Chondrocyte (in vitro differentiated cells): ENCODE results near the gene ZNF417. TPM values are rescaled to one million over a fixed set of nuclear protein-coding genes. Genes with fewer than 3 reads are reported as not detected.

ENCODE experiments used
- DNase-seq: peaks from one replicate; pipeline ENCODE4 v3.0.0; 2021; ENCODE audit warnings: mixed read lengths, low spot score
- H3K27ac Mint-ChIP-seq: one replicate; pipeline ENCODE4 v1.8.0; 2021; ENCODE audit warnings: mild to moderate bottlenecking, moderate library complexity, mixed read lengths; ENCODE audit not compliant: unreplicated experiment
- H3K27me3 Mint-ChIP-seq: 2 replicates; pipeline ENCODE4 v1.8.0; 2021; ENCODE audit warnings: low read depth, mixed read lengths
- H3K36me3 Mint-ChIP-seq: 2 replicates; pipeline ENCODE4 v1.8.0; 2021; ENCODE audit warnings: low read depth, mixed read lengths
- H3K4me1 Mint-ChIP-seq: 2 replicates; pipeline ENCODE4 v1.8.0; 2021; ENCODE audit warnings: low read depth, mild to moderate bottlenecking, mixed read lengths
- H3K4me3 Mint-ChIP-seq: one replicate; pipeline ENCODE4 v1.8.0; 2021; ENCODE audit warnings: mild to moderate bottlenecking, moderate library complexity, mixed read lengths; ENCODE audit not compliant: unreplicated experiment
- H3K9me3 Mint-ChIP-seq: 2 replicates; pipeline ENCODE4 v1.8.0; 2021; ENCODE audit warnings: low read depth, mixed read lengths
- total RNA-seq: library from RNA; stranded (reverse); gene quantifications from 3 replicates; pipeline ENCODE4 v1.2.1, GENCODE V29; 2021
- TF ChIP-seq, protein P1 (sequence below): fragments of 200-600 bp; sonication (generic); IDR thresholded peaks from 2 replicates; pipeline ENCODE4 v1.5.0; 2021; ENCODE audit warnings: antibody characterized with exemption, mild to moderate bottlenecking, moderate library complexity

ZNF417 gene
- total RNA-seq, 1 donor from 2014 or later = 12.9 TPM

DNA sequence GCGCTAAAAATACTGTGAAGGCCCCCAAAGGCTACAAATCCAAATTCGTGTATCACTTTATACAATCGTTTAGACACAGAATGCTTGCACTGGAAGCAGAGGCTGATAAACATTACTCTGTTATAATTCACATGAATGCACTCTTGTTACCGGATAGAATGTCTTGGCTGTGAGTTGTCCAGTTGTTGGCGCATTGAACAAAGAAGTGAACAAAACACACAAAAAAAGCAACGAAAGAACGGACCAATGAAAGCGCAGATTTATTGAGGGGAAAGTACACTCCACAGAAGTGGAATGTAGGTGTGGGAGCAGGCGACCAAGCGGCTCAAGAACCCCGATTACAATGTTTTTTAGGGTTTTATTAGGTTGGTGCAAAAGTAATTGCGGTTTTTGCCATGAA is 19.3 kb upstream of the ZNF417 start:
- DNase-seq = no peak
- Mint-ChIP-seq H3K27me3 (no peaks in the 10 kb centered on the region), H3K9me3 (peaks cover 39% of the 10 kb centered on the region), H3K4me1 (peaks cover 12% of the 10 kb centered on the region), H3K4me3 (no peak overlapping the region), H3K27ac (no peak overlapping the region), H3K36me3 (peaks cover 38% of the 10 kb centered on the region)
- TF ChIP-seq, protein P1, sequence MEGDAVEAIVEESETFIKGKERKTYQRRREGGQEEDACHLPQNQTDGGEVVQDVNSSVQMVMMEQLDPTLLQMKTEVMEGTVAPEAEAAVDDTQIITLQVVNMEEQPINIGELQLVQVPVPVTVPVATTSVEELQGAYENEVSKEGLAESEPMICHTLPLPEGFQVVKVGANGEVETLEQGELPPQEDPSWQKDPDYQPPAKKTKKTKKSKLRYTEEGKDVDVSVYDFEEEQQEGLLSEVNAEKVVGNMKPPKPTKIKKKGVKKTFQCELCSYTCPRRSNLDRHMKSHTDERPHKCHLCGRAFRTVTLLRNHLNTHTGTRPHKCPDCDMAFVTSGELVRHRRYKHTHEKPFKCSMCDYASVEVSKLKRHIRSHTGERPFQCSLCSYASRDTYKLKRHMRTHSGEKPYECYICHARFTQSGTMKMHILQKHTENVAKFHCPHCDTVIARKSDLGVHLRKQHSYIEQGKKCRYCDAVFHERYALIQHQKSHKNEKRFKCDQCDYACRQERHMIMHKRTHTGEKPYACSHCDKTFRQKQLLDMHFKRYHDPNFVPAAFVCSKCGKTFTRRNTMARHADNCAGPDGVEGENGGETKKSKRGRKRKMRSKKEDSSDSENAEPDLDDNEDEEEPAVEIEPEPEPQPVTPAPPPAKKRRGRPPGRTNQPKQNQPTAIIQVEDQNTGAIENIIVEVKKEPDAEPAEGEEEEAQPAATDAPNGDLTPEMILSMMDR = no peak

DNA sequence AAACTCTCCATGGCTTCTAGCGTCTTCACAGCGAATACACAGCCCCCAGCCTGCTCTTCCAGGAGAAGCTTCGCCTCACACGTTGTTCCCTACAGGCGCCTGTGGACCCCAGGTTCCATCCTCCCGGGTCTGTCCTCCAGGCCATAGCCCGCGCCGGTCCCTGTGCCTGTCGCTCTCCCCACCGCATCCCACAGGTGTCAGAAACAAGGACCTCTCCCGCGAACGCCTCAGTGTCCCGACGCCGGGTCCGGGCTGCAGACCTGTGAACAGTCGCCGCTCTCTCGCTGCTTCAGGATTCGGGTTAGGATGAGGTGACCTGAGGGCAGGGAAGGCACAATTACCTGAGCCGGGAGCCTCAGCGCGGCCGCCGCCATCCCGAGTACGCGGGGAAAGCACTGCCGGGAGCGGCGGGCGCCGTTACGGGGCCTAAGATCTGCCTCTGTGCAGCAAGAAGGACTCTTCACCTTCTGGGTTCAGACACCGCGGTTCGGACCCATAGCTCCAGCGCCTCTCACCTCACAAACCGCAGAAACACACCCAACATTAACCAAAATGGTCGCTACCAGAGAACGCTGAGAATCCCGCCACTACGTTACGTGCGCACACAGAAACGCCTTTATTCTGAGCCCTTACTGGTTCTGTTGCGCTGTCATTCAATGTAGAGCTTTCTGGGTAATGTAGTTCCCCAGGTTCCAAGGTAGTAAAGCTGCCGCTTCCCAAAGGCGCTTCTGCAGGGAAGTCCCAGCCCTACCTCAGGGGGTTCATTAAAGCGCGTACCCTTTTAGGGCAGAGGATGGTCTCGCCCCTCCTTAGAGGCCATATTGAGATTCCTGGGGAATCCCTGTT is 18.7 kb upstream of the ZNF417 start, which contains the start of gene ZNF418:
Gene ZNF418 (minus strand): TSS at position 583 of the 846 bp plus-strand sequence. CDS start 1,580 bp downstream, outside the sequence.
- peak within 1 kb of the TSS; percentile 78 for H3K27ac Mint-ChIP-seq
- DNase-seq = no peak
- TF ChIP-seq, protein P1 = no peak
- peaks cover 40% of the 10 kb centered on the region for H3K9me3 Mint-ChIP-seq
- peak within 1 kb of the TSS; percentile 99 for H3K4me3 Mint-ChIP-seq
- peaks cover 12% of the 10 kb centered on the region for H3K4me1 Mint-ChIP-seq
- peaks cover 43% of the 10 kb centered on the region for H3K36me3 Mint-ChIP-seq
- H3K27me3 Mint-ChIP-seq = no peaks in the 10 kb centered on the region

- TF ChIP-seq, protein P1 = no peak
- Mint-ChIP-seq H3K4me1 (no peaks in the 10 kb centered on the region), H3K4me3 (no peak overlapping the region), H3K27ac (no peak overlapping the region), H3K9me3 (peaks cover 62% of the 10 kb centered on the region), H3K36me3 (peaks cover 68% of the 10 kb centered on the region), H3K27me3 (no peaks in the 10 kb centered on the region)
- DNase-seq = no peak
Measured at GRCh38 chr19:57927587-57927986, 11.2 kb upstream of the ZNF417 start.

- TF ChIP-seq, protein P1 = no peak
- Mint-ChIP-seq H3K36me3 (peaks cover 44% of the 10 kb centered on the region), H3K4me3 (peak overlapping the region; percentile 95), H3K4me1 (peaks cover 28% of the 10 kb centered on the region), H3K27me3 (no peaks in the 10 kb centered on the region), H3K27ac (no peak overlapping the region), H3K9me3 (peaks cover 27% of the 10 kb centered on the region)
- no peak for DNase-seq
Measured at GRCh38 chr19:57914531-57914930, 1.9 kb downstream of the ZNF417 start.

DNA sequence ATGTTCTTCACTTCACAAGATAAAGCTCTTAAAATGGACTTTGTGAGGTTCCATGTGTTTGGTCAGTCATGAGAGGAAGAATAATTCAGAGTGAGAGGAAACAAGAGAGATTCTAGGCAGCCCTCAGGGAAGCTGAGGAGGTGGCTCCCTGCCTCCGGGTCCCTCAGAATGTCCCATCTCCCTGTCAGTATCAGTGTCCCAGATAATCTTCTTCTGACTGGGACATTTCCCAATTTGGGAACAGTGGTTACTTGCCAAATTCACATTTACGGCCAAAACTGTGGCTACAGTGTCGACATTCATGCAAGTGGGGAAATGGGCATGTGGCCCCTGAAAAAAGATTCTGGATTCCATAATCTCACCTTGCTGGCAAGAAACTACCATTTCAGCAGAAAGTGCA is 9.0 kb downstream of the ZNF417 start:
- Mint-ChIP-seq H3K36me3 (peaks cover 52% of the 10 kb centered on the region), H3K27ac (no peak overlapping the region)

More for the DNA sequence above, 9.0 kb downstream of the ZNF417 start:
- H3K9me3 Mint-ChIP-seq = peaks cover 28% of the 10 kb centered on the region
- no peaks in the 10 kb centered on the region for H3K27me3 Mint-ChIP-seq
- TF ChIP-seq, protein P1 = no peak
- no peak for DNase-seq
- peaks cover 4% of the 10 kb centered on the region for H3K4me1 Mint-ChIP-seq
- H3K4me3 Mint-ChIP-seq = no peak overlapping the region
